Measurements from ENCODE around the gene MYMK.

DNA sequence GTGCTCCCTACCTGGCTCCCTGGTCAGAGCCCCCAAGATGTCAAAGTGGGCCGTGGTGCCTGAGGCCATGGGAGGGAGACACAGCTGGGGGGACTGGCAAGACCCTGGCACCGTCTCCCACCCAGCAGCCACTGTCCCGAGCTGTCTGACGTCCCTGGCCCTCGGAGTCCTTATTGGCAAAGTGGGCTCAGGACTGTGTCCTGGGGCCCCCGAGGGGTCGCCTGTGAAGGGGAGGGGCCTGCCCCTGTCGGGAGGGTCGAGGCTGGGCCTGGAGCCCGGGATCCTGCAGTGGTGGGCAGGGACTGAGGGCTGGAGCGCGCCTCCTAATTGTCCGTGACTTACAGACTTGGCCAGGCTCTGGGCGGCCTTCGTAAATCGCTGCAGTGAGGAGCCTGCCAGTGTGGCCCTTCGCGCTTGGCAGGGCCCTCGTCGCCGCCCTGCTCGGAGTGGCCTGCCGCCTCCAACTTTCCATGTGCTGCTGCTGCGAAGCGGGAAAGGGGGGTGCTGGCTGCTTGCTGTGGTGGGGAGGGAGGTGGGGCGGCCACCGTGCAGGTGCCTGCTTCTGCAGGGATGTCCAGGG lies 13.7 kb downstream of the MYMK start:
- TF ChIP-seq TSHZ2 (CRISPR knock-in tag; IDR thresholded peaks at IDR 0.05) (no peak), ZFP30 (CRISPR knock-in tag; IDR thresholded peaks at IDR 0.05) (no peak), ZNF8 (CRISPR knock-in tag; IDR thresholded peaks at IDR 0.05) (no peak), CSDC2 (CRISPR knock-in tag; IDR thresholded peaks at IDR 0.05) (no peak), TOX (CRISPR knock-in tag; IDR thresholded peaks at IDR 0.05; ENCODE audit: borderline replicate concordance) (no peak), POU6F1 (CRISPR knock-in tag; IDR thresholded peaks at IDR 0.05; ENCODE audit: borderline replicate concordance, low read depth) (no peak), ESRRG (CRISPR knock-in tag; IDR thresholded peaks at IDR 0.05) (no peak), ARNTL (CRISPR knock-in tag; IDR thresholded peaks at IDR 0.05; ENCODE audit: borderline replicate concordance, low read depth) (no peak)
- TF ChIP-seq, protein P1, sequence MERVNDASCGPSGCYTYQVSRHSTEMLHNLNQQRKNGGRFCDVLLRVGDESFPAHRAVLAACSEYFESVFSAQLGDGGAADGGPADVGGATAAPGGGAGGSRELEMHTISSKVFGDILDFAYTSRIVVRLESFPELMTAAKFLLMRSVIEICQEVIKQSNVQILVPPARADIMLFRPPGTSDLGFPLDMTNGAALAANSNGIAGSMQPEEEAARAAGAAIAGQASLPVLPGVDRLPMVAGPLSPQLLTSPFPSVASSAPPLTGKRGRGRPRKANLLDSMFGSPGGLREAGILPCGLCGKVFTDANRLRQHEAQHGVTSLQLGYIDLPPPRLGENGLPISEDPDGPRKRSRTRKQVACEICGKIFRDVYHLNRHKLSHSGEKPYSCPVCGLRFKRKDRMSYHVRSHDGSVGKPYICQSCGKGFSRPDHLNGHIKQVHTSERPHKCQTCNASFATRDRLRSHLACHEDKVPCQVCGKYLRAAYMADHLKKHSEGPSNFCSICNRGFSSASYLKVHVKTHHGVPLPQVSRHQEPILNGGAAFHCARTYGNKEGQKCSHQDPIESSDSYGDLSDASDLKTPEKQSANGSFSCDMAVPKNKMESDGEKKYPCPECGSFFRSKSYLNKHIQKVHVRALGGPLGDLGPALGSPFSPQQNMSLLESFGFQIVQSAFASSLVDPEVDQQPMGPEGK (CRISPR knock-in tag; IDR thresholded peaks at IDR 0.05; ENCODE audit: borderline replicate concordance): no peak

Data from SK-N-SH treated with all-trans-retinoic acid at 6 μM for 48 hours (cell line).